Right hindlimb (tissue), 1 donor: Measurements from ENCODE around the gene SLC28A1.
"Not testable (repeated sequence)": the region's sequence is repeated elsewhere in the genome, so short reads cannot be mapped to it uniquely, and the experiment has no call there.

ENCODE experiments used
- DNase-seq: peaks from one replicate; pipeline ENCODE4 v3.0.0-alpha.2; 2018

Gene SLC28A1

GRCh38 chr15:84973492-84974460 is 89.3 kb downstream of the SLC28A1 start:
- no peak for DNase-seq

DNA sequence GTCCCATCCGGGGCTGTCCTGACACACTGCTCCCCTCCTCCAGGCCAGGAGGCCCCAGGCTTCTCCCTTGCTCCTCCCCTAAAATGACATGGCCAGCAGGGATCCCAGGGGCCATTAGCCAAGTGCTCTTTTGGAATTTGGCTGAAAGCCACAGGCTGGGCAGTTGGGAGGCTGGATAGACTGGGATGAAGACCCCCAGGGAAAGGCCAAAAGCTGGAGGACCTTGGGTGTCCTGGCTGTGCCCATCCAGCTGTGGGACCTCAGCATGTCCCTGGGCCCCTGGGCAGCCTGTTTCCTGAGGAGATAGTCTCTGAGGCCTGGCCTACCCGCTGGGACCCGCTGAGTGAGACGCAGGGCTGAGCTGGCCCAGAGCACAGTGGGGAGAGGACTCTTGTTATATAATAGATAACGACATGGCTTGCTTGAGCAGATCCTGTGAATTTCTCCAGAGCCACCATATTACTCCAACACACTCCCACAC is 91.4 kb downstream of the SLC28A1 start:
- no peak for DNase-seq

GRCh38 chr15:84976746-84977345 is 92.4 kb downstream of the SLC28A1 start:
- DNase-seq = no peak

GRCh38 chr15:84979651-84980050 is 95.2 kb downstream of the SLC28A1 start:
- peak; percentile 29 for DNase-seq

- DNase-seq = peak; percentile 93
These were observed 96.0 kb downstream of the SLC28A1 start for GRCh38 chr15:84980196-84981053.

DNA sequence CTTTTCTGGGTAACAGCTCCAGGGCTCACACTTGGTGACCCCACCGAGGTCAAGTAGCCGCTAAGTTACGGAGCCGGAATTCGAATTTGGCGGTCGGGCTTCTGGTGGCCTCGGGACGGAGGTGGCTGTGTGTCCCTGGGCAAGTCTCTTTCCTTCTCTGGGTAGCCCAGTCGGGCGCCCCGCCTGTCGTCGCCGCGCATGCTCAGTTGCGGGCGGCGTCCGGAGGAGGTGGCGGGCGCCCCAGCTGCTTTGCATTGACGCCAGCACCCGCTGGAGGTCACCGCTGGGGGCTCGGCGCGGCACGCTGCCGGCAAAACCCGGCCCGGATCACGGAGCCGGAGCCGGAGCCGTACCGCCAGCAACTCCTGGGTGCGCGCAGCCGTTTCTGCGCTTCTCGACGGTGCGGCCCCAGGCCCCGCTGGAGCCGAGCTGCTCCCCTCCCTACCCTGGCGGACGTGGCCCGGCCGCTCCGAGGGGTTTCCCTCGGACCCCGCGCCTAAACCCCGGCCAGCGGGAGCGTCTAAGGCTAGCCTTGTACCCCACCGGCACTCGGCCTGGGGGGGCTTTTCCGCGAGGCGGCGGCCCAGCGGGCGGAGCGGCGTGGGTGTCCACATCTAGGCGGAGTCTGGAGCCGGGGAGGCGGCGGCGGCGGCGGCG is 96.7 kb downstream of the SLC28A1 start:
- peak; percentile 97 for DNase-seq

- peak; percentile 77 for DNase-seq
These were observed 97.3 kb downstream of the SLC28A1 start, which contains the start of gene PDE8A for GRCh38 chr15:84981711-84982300. PDE8A (plus strand) TSS chr15:84981856; CDS start chr15:84982163, 307 bp downstream.

DNA sequence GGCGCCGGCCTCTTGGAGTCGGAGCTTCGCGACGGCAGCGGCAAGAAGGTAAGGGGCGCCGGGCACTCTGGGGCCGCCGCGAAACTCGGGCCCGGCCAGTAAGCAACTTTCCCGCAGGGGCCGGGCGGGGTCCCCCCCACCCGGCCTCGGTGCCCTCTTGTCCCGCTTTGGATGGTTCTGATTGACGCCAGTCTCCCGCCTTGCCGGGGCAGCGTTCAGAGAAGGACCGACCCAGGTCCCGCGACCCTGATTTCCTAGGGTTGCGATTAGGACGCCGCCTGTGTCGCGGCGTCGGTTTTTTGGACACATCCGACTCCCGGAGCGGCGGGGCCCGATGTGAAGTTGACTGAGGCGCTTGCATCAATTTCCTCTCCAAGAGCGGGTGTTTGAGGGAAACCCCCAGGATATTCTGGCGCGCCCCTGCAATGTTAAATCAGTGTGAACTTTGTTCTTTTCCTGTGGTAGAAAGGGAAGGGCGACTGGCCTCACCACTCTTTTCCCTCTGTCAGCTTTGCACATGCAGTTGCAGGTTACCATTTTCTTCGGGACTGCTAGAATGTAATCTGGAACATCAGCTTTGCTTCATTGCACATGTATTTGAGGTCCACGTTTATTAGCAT is 97.9 kb downstream of the SLC28A1 start:
- peak; percentile 40 for DNase-seq

GRCh38 chr15:84983294-84983693 is 98.8 kb downstream of the SLC28A1 start:
- DNase-seq = no peak

- DNase-seq = no peak
These were observed 99.2 kb downstream of the SLC28A1 start for GRCh38 chr15:84983711-84984110.

DNA sequence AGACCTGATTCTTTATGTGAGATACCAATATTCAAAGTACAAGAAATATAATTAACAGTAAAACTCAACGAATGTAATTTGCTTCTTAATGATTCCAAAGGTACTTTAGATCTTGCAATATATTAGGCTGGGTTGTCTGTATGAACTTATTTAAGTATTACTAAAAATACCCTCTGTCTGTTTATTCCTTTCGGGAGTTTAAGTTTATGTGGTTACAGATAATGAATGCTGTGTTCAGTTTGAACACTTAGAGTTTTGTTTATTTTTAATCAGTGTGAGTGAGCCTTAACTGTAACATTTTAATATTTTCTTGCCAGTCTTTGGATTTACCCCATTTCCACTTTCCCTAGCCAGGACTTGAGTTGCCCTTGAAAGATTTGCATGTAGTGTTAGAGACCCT is 100.7 kb downstream of the SLC28A1 start:
- DNase-seq = no peak

GRCh38 chr15:84987351-84987750 is 102.9 kb downstream of the SLC28A1 start:
- not testable (repeated sequence) for DNase-seq

DNA sequence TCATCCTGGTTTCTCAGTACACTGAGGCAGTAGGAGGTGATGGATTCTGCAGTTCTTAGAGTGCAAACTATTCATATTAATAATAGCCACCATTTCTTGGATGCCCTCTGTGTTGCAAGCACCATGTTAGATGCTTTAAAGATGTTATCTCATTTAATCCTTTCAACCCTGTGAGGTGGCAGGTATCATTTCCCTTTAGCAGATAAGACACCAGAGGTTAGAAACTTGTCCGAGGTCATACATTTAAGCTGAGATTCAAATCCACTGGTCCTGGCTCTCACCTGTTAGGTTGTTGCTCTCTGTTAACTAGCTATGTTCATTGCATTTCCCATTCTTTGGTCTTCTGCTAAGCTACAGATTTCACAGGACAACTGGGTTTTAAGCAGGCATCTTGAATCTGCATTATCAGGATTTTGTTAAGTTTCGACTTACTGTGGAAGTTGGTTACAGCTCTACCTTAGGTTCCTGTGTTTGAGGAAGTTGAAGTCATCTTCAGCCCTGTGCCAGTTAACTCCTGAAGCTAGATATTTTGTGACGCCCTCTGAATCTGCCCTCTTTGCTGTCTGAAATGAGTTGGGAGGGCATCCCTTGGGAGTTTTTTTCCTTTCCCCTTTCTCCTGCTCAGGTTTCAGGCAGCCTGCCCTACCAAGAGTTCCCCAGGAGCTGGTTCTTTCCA is 103.6 kb downstream of the SLC28A1 start:
- no peak for DNase-seq

GRCh38 chr15:84988909-84989644 is 104.6 kb downstream of the SLC28A1 start:
- DNase-seq = no peak

DNA sequence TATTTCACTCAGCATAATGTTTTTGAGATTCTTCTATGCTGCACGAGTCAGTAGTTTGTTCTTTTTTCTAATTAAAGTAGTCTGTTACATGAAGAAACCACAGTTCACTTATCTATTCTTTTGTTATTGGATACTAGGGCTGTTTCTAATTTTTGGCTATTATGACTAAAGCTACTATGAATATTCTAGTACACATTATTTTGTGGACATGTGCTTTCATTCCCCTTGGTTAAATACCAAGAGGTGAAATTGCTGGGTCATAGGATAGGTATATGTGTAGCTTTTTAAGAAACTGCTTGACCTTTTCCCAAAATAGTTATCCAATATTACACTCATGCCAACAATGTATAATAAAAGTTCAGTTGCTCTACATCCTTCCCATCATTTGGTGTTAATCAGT is 106.0 kb downstream of the SLC28A1 start:
- no peak for DNase-seq

GRCh38 chr15:84991014-84991712 is 106.7 kb downstream of the SLC28A1 start:
- DNase-seq = no peak

DNA sequence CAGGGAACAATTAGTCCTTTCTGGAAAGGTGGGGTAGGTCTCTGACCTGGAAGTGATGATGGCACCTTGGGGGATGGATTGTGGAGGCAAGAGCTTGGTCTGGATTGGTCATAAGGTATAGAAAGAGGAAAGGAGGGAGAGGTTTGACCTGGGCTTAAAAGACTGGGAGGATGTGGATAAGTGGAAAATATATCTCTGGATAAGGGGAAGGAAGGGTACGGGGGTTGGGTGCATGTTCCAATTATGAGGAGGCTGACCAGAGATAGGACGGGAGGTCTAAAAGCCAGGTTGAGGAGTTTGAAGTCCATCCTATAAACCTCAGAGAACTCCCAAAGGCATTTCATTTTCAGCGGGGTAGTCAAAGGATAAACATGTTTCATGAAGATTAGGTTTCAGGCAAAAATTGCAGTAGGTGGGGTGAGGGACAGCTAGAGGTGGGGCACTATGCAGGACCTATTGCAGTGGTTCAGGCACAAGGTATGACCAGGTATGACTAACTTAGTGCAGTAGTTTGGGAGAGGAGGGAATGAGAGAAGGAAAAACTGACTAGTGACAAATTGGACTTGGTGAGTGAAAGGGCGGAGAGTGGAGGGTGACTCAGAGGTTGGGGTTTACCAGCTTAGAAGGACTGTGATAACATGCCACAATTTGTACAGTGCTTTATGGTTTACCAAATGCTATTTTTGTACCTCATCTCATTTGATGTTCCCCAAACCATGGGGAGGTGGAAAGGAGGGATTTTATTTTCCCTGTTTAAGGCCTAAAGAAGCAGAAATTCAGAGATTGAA is 107.9 kb downstream of the SLC28A1 start:
- no peak for DNase-seq
